HG03558 (cell line): ENCODE results near the gene LDLRAD2.
"Not testable (repeated sequence)": the region's sequence is repeated elsewhere in the genome, so short reads cannot be mapped to it uniquely, and the experiment has no call there.

ENCODE experiments used
- ATAC-seq: cut with Tn5 transposase; IDR thresholded peaks from one replicate; pipeline ENCODE4 v1.9.1; 2021; ENCODE audit warnings: moderate number of reproducible peaks; ENCODE audit not compliant: unreplicated experiment; ENCODE audit errors: extremely low read depth

The LDLRAD2 gene

DNA sequence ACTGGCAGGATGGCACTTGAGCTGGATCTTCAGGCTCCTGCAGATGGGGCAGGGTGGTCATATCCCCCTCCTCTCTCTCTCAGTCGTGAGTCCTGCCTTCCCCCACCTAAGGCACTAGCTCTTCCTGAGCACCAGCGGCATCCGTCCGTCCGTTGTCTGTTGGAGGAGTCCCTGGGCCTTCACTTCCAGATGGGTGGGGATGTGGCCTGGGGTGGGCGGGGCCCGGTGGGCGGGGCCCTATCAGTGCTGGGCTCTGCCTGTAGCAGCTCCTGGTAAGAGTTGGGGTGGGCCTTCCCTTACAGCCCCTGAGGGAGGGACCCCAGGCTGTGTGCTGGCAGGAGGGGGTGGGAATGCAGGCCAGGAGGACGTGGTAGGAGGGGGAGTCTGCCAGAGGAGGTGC lies 10.3 kb downstream of the LDLRAD2 start:
- no peak for ATAC-seq

DNA sequence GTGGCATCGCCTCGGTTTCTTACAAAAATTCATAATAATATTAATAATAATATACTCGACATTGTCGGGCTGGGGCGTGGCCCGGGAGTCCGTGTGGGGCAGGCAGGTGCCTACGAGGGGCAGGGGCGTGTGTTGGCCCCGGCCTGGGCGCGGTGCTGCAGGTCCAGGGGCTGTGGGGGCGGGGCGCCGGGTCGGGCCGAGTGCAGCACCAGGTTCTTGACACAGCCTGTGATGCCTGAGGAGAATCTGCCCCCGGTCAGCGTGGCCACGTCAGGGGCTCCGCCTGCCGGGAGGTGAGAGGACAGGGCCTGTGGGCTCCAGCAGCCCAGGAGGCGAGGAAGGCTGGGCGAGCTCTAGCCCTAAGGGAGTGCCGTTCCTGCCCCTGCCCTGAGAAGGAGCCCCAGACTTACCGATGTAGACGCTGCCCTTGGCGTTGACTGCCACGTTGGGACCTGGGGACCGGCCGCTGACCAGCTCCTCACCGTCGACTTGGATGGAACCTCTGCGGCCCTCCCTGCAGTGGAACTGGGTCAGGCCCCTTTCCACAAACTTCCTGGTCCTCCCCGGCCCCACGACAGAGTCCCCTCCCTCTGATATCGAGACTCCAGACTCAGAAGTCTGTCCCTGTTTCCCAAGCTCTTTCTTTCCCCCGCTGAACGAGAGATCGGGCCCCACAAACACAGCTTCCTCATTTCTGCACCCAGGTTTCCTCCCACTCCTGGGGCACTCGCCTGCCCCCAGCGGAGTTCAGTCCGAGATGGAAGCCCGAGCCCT lies 11.3 kb downstream of the LDLRAD2 start:
- no peak for ATAC-seq

DNA sequence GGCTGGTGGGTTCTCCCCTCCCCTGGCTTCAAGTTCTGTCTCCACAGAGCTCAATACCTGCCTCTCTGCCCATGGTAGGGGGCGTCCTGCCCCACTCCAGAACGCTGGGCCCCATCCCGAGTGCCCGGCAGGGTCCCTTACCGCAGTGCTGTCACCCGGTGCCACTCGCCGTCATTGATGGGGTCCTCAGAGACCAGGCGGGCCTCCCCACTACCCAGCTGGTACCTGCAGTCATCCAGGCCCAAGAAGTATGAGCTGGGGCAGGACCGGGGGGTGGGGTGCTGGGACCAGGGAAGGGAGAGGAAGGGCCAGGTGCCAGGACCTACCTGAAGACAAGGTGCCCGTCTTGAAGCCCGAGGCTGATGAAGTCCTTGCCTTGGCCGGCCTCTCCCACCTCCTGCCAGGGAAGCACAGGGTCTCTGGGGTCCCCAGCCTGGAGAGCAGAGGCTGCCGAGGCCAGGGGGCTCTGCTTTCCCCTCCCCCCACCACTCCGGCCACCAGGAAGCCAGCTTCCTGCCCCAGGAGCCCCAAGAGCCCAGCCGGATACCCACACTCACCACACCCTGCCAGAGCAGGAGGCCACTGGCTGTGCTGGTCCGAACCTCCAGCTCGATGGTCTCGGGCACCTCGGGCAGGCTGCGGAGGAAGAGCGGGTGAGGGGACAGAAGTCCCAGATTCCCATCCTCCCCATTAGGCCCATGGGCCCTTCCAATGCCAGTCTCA lies 12.1 kb downstream of the LDLRAD2 start:
- no peak for ATAC-seq

- ATAC-seq, result no peak
Measured at GRCh38 chr1:21824926-21825325, 12.9 kb downstream of the LDLRAD2 start.

- ATAC-seq, result no peak
Measured at GRCh38 chr1:21825393-21825792, 13.3 kb downstream of the LDLRAD2 start.

- not testable (repeated sequence) for ATAC-seq
Measured at GRCh38 chr1:21826694-21827093, 14.6 kb downstream of the LDLRAD2 start.

DNA sequence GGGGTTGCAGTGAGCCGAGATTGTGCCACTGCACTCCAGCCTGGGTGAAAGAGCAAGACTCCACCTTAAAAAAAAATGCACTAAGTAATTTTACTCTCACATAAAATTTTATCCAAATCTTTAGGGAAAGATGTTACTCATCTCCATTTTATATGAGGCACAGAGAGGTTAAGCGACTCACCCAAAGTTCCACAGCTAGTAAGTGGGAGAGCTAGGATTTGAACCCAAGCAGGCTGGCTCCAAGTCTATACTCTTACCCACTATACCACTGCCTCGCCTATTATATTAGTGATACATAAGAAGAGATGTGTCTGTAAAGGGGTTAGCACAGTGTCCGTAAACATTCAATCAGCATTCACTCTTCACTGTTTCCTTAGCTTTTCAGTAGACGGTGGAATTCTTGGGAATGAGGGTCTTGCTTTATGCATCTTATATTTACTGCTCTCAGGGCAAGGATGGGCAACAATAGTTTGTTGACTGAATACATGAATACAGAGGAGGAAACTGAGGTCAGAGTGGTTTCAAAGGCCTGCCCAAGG lies 15.1 kb downstream of the LDLRAD2 start:
- ATAC-seq, result no peak

- ATAC-seq, result no peak
Measured at GRCh38 chr1:21828075-21828474, 16.0 kb downstream of the LDLRAD2 start.

GRCh38 chr1:21828506-21829210 lies 16.6 kb downstream of the LDLRAD2 start:
- no peak for ATAC-seq

GRCh38 chr1:21829294-21829693 lies 17.2 kb downstream of the LDLRAD2 start:
- no peak for ATAC-seq

DNA sequence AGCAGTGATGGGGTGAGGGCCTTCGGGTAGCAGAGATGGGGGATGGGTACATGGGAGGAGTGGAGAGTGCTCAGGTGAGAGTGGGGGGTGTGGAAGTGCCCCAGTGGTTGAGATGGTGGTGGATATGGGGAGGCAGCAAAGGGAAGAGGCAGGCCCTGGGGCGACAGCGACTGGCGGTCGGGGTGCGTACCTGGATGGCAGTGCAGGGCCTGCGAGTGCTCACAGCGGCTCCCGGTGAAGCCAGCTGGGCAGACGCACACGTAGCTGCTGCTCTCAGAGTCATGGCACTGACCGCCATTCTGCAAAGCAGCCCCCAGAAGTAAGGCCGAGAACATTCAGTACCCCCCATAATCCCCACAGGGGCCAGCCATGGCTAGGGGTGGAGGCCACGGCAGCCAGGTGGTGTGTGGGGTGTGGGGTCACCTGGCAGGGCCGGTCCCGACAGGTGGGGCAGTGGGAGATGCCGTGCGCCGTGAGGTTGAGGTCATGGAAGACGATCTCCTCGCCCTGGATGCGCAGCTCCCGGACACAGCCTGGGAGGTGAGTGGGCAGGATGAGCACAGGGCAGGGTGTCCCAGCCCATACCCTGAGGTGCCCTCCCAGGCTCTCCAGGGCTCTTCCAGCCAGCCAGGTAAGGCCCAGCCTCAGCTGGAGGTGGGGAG lies 18.9 kb downstream of the LDLRAD2 start:
- ATAC-seq, result no peak

DNA sequence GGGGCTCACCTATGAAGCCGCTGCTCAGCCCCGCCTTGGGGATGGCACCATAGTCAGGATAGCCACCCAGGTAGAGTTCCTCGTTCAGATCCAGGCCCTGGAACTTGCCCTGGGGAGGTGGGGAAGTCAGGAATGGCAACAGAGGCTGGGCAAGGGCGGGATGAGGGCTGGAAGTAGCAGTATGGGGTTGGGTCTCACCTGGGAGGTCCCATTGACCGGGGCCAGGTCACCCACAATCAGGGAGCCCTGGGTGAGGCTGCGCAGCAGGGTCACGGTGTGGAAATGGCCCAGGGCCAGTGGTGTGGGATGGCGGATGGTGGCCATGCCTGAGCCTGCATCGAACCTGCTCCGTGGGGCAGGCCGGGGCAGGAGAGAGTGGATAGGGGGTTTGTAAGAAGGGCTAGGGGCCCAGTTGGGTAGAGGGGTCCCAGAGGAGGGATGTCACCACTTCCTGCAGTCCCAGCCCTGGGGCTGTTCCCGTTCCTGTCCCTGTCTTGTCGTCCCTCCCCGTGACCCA lies 19.4 kb downstream of the LDLRAD2 start:
- ATAC-seq, result no peak

- ATAC-seq, result no peak
Measured at GRCh38 chr1:21833392-21833976, 21.4 kb downstream of the LDLRAD2 start.

- ATAC-seq, result no peak
Measured at GRCh38 chr1:21834094-21834493, 22.0 kb downstream of the LDLRAD2 start.

DNA sequence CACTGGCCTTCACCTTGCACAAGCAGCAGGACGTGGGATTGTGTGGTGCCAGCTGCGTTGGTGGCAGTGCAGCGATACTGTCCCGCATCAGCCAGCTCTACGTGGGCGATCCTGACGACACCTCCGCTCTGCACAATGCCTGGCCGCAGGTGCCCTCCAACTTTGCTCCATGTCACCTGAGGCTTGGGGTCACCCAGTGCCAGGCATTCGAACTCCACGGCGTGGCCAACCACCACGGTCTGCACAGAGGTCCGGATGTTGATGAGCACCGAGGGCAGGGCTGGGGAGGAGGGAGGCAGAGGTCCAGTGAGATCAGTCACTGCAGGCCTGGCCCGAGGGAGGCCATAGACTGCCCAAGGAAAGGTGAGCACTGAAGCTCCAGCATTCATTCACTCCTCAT lies 22.6 kb downstream of the LDLRAD2 start:
- no peak for ATAC-seq

DNA sequence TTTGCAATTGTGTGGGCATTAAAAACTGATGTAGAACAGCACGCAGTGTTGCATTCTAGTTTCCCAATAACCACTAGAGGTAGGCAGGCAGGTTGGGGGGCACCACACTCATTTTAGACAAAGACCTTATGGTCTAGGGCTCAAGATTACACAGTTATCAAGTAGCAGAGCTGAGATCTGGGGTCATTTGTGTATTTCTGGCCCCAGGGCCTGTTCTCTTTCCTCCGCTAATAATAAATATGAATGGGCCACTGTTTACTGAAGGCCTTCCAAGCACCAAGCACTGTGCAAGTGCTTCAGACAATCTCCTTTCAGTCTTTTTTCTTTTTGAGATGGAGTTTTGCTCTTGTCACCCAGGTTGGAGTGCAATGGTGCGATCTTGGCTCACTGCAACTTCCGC lies 23.9 kb downstream of the LDLRAD2 start:
- ATAC-seq, result no peak

- ATAC-seq, result no peak
Measured at GRCh38 chr1:21836729-21837128, 24.7 kb downstream of the LDLRAD2 start.

GRCh38 chr1:21837476-21837875 lies 25.4 kb downstream of the LDLRAD2 start:
- no peak for ATAC-seq

- ATAC-seq, result no peak
Measured at GRCh38 chr1:21838359-21839157, 26.5 kb downstream of the LDLRAD2 start.
